PC-3 (cell line): ENCODE results near the gene REPS2. TPM values are rescaled to one million over a fixed set of nuclear protein-coding genes. Genes with fewer than 3 reads are reported as not detected.

Experiments used
- ATAC-seq: fragments of 200-7000 bp; cut with Tn5 transposase; 2 replicates; pipeline ENCODE4 v1.9.1; 2020; ENCODE audit warnings: mild to moderate bottlenecking, moderate library complexity
- BruUV-seq: library from RNA; stranded (reverse); fragments of 400-500 nt; replicated peaks from 2 replicates; lab custom pipeline; 2021; lab: Mats Ljungman, UMichigan
- CTCF ChIA-PET: fragments of 300-600 bp; sonication (Branson Sonifier 250); formaldehyde crosslinking; loops from one replicate; lab custom pipeline; 2022; ENCODE audit warnings: antibody characterized with exemption; lab: Charles Lee
- POLR2A ChIA-PET: fragments of 300-600 bp; sonication (Branson Sonifier 250); formaldehyde crosslinking; loops from one replicate; lab custom pipeline; 2022; ENCODE audit warnings: antibody characterized with exemption; ENCODE audit not compliant: unreplicated experiment; lab: Charles Lee
- DNase-seq: peaks from one replicate; pipeline ENCODE4 v3.0.0-alpha.2; 2015
- H2AFZ ChIP-seq: fragments of 300-600 bp; sonication (generic); 2 replicates; pipeline ENCODE4 v1.6.0; 2016; ENCODE audit warnings: antibody characterized with exemption, low read length
- H3F3A ChIP-seq: fragments of 300-600 bp; sonication (generic); one replicate; pipeline ENCODE4 v1.6.0; 2017; ENCODE audit warnings: antibody characterized with exemption, low read length, control low read depth, mild to moderate bottlenecking; ENCODE audit not compliant: unreplicated experiment
- H3K27ac ChIP-seq: fragments of 300-600 bp; sonication (generic); 2 replicates; pipeline ENCODE4 v1.5.1; 2016; ENCODE audit warnings: mild to moderate bottlenecking, low read length
- H3K27me3 ChIP-seq: fragments of 300-600 bp; sonication (generic); 2 replicates; pipeline ENCODE4 v1.6.1; 2016; ENCODE audit warnings: low read length, mixed read lengths
- H3K36me3 ChIP-seq: fragments of 300-600 bp; sonication (generic); 2 replicates; pipeline ENCODE4 v1.6.1; 2016; ENCODE audit warnings: low read depth, mixed run types, low read length, mixed read lengths
- H3K4me1 ChIP-seq: fragments of 300-600 bp; sonication (generic); 2 replicates; pipeline ENCODE4 v1.5.1; 2016; ENCODE audit warnings: low read length; ENCODE audit not compliant: insufficient read depth
- H3K4me2 ChIP-seq: fragments of 300-600 bp; sonication (generic); 2 replicates; pipeline ENCODE4 v1.6.0; 2016; ENCODE audit warnings: low read length
- H3K4me3 ChIP-seq: fragments of 300-600 bp; sonication (generic); 2 replicates; pipeline ENCODE4 v1.5.1; 2016; ENCODE audit warnings: mild to moderate bottlenecking, low read length, mixed read lengths
- H3K79me2 ChIP-seq: fragments of 300-600 bp; sonication (generic); 2 replicates; pipeline ENCODE4 v1.6.1; 2017; ENCODE audit warnings: low read length, mixed read lengths
- H3K9ac ChIP-seq: fragments of 300-600 bp; sonication (generic); 2 replicates; pipeline ENCODE4 v1.6.0; 2016; ENCODE audit warnings: mild to moderate bottlenecking, low read length
- H3K9me2 ChIP-seq: fragments of 300-600 bp; sonication (generic); replicated peaks from 2 replicates; pipeline ENCODE4 v1.6.1; 2016; ENCODE audit warnings: mixed run types, low read length, mixed read lengths
- H3K9me3 ChIP-seq: fragments of 300-600 bp; sonication (generic); 2 replicates; pipeline ENCODE4 v1.6.1; 2016; ENCODE audit warnings: low read length, mixed read lengths
- H4K20me1 ChIP-seq: fragments of 300-600 bp; sonication (generic); 2 replicates; pipeline ENCODE4 v1.6.1; 2016; ENCODE audit warnings: low read length, mixed read lengths
- EZH2 ChIP-seq: fragments of 300-600 bp; sonication (generic); IDR thresholded peaks from one replicate; pipeline ENCODE4 v1.6.1; 2017; ENCODE audit warnings: antibody characterized with exemption, mild to moderate bottlenecking, low read length; ENCODE audit not compliant: unreplicated experiment
- EZH2phosphoT487 ChIP-seq: fragments of 300-600 bp; sonication (generic); IDR thresholded peaks from 2 replicates; pipeline ENCODE4 v1.6.1; 2018; ENCODE audit warnings: mild to moderate bottlenecking, antibody characterized with exemption, low read length, borderline replicate concordance
- intact Hi-C: fragments of 100-400 bp; cut with micrococcal nuclease; formaldehyde crosslinking; loops from 2 replicates; pipeline ENCODE4 v1.9.0; 2023
- total RNA-seq: library from RNA; depleted of rRNA; stranded (reverse); fragments of >200 nt; gene quantifications from 2 replicates; pipeline ENCODE4 v1.2.3, GENCODE V29; 2014
- TF ChIP-seq, protein P1 (sequence below): fragments of 300-600 bp; sonication (generic); conservative IDR thresholded peaks from 2 replicates; pipeline ENCODE4 v1.5.1; 2017; ENCODE audit warnings: antibody characterized with exemption, low read depth, mild to moderate bottlenecking, low read length

REPS2 gene
- total RNA-seq, 1 experiment from 2014 or later = 6.3 TPM

DNA sequence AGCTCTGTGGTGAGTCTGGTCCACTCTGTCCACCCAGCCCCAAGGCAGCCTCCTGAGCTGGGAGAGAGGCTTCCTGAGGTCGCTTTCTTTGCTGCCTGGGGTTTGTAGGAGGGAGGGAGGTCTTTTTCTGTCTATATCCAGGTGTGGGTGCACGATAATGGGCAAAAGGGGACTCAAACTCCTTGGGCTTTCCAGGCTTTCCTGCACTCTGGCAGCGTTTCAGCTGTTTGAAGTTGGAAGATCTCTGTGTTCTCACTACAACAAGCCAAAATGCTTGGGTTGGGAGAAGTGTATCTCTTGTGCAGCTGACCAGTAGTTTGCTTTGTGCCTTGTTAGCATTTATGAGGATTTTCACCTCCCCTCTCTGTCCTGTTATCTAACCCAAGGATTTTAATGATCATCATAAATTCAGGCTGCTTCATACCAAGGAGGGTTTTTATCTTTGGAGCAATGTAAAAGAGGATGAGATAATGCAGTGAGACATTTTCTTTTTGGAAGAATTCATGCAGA, 126.3 kb downstream of the REPS2 start:
- intact Hi-C loops = no loop called here
- H3K4me2 ChIP-seq = no peak overlapping the region

DNA sequence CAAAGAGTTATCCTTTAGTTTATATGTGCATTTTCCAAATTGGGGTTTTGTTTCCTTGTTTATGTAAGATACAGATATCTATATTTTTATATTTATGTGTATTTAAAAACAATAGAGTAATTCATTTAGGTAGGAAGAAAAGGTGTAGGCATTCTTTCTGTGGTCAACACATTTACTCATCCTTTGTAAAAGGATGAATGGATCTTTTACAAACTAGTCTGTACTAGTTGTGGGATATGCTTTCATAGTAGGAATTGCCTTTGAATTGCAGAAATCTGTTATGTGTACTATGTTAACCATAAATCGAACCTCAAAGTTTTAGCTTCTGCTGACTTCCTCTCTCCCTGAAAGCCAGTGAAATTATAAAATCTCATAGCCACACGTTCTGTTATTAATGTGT, 128.5 kb downstream of the REPS2 start:
- TF ChIP-seq, protein P1, sequence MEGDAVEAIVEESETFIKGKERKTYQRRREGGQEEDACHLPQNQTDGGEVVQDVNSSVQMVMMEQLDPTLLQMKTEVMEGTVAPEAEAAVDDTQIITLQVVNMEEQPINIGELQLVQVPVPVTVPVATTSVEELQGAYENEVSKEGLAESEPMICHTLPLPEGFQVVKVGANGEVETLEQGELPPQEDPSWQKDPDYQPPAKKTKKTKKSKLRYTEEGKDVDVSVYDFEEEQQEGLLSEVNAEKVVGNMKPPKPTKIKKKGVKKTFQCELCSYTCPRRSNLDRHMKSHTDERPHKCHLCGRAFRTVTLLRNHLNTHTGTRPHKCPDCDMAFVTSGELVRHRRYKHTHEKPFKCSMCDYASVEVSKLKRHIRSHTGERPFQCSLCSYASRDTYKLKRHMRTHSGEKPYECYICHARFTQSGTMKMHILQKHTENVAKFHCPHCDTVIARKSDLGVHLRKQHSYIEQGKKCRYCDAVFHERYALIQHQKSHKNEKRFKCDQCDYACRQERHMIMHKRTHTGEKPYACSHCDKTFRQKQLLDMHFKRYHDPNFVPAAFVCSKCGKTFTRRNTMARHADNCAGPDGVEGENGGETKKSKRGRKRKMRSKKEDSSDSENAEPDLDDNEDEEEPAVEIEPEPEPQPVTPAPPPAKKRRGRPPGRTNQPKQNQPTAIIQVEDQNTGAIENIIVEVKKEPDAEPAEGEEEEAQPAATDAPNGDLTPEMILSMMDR = no peak
- TF ChIP-seq EZH2 (no peak), EZH2phosphoT487 (no peak)
- POLR2A ChIA-PET = no interaction called here
- Histone ChIP-seq H3K4me2 (no peak overlapping the region), H4K20me1 (no peaks in the 10 kb centered on the region), H3K27me3 (no peaks in the 10 kb centered on the region), H3K4me3 (no peak overlapping the region), H3F3A (no peaks in the 10 kb centered on the region), H3K27ac (no peak overlapping the region), H3K4me1 (peaks cover 16% of the 10 kb centered on the region), H2AFZ (no peak overlapping the region), H3K9ac (no peak overlapping the region), H3K9me3 (no peaks in the 10 kb centered on the region), H3K79me2 (no peaks in the 10 kb centered on the region), H3K9me2 (no peaks in the 10 kb centered on the region), H3K36me3 (no peaks in the 10 kb centered on the region)
- ATAC-seq = no peak
- no peak for DNase-seq
- CTCF ChIA-PET = no interaction called here
- intact Hi-C loops = no loop called here
- no TSS peak for BruUV-seq

More for the DNA sequence above, 126.3 kb downstream of the REPS2 start:
- H4K20me1 ChIP-seq = no peaks in the 10 kb centered on the region
- no peaks in the 10 kb centered on the region for H3K9me3 ChIP-seq
- H3K4me1 ChIP-seq = peaks cover 4% of the 10 kb centered on the region
- H3K79me2 ChIP-seq = no peaks in the 10 kb centered on the region
- no peaks in the 10 kb centered on the region for H3K36me3 ChIP-seq
- H3K9me2 ChIP-seq = no peaks in the 10 kb centered on the region
- TF ChIP-seq EZH2phosphoT487 = no peak
- TF ChIP-seq, protein P1 = no peak
- no peak for TF ChIP-seq EZH2
- DNase-seq = no peak
- H3F3A ChIP-seq = no peaks in the 10 kb centered on the region
- ATAC-seq = no peak
- ChIA-PET POLR2A (no interaction called here), CTCF (no interaction called here)
- BruUV-seq = no TSS peak
- no peak overlapping the region for H3K9ac ChIP-seq
- H3K4me3 ChIP-seq = no peak overlapping the region
- H2AFZ ChIP-seq = no peak overlapping the region
- H3K27me3 ChIP-seq = no peaks in the 10 kb centered on the region
- no peak overlapping the region for H3K27ac ChIP-seq

DNA sequence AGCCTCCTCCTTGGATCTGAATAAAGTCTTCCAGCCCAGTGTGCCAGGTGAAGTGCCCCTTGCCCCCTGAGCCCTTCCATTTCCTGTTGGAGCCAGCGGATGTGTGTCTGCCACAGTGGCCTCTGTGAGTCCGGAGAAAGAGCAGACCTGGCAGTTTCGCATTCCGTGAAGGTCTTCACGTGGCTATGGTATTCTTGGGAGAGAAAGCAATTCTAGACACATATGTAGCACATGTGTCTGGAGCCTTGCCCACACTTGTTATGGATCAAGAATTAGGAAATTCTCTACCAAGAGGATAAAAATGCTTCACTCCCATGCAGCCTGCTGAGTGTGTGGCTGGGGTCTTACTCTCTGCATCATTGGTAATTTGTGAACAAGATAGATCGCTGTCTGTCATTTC, 130.9 kb downstream of the REPS2 start:
- no peak overlapping the region for H3K27ac ChIP-seq
- BruUV-seq = no TSS peak
- ATAC-seq = no peak
- H3K9me3 ChIP-seq = no peaks in the 10 kb centered on the region
- no peaks in the 10 kb centered on the region for H3K27me3 ChIP-seq
- H4K20me1 ChIP-seq = no peaks in the 10 kb centered on the region
- H3F3A ChIP-seq = no peaks in the 10 kb centered on the region
- H3K36me3 ChIP-seq = no peaks in the 10 kb centered on the region
- ChIA-PET POLR2A (no interaction called here), CTCF (interaction anchor here (2.2 kb wide), 1 partner anchor 31 kb away, joined by 6 read pairs; no protein-coding TSS in a partner anchor)
- intact Hi-C loops = no loop called here
- no peak for DNase-seq
- H3K9me2 ChIP-seq = no peaks in the 10 kb centered on the region
- no peaks in the 10 kb centered on the region for H3K79me2 ChIP-seq
- no peak overlapping the region for H3K9ac ChIP-seq
- TF ChIP-seq EZH2phosphoT487 = no peak
- TF ChIP-seq EZH2 = no peak
- TF ChIP-seq, protein P1 = no peak
- no peak overlapping the region for H3K4me3 ChIP-seq
- H3K4me2 ChIP-seq = no peak overlapping the region
- H3K4me1 ChIP-seq = peaks cover 16% of the 10 kb centered on the region
- no peak overlapping the region for H2AFZ ChIP-seq
